GM21786 (cell line): Measurements from ENCODE around the gene TFR2.

ENCODE experiments used
- ATAC-seq: cut with Tn5 transposase; IDR thresholded peaks from one replicate; pipeline ENCODE4 v1.9.1; 2021; ENCODE audit not compliant: unreplicated experiment

Gene TFR2

DNA sequence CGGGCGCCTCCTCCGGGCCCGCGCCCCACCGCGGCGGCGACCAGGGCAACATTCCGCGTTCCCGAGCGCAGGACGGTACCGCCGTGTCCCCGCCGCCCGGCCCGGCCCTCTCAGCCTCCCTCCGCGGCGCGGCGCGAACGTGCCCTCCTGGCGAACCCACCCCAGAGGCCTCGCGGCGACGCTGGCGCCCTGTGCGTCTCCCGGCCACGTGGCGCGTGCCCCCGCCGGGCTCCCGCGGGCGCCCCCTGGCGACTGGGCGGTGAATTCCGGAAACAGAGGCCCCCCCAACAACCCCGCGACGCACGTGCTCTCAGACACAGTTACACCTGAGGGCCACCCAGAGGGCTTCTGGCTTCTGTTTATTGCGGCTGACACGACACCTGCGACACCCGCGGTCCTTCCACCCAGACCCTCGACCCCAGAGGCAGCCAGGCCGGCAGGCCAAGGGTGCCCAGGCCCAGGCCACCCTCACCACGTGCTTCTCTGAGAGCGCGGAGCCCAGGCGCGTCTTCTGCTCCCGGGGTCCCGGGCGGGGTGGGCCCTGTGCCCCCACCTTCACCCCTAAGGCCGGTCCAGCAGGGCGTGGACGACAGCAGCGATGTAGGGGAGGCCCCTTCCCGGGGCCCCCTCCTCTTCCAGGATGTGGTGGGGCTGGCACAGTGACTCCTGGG lies 67.5 kb downstream of the TFR2 start, which contains the start of gene SAP25:
TSS of gene SAP25 (minus strand) at position 210 of the 671 bp plus-strand sequence. CDS start at position 52, 158 bp downstream.
- ATAC-seq: no peak

DNA sequence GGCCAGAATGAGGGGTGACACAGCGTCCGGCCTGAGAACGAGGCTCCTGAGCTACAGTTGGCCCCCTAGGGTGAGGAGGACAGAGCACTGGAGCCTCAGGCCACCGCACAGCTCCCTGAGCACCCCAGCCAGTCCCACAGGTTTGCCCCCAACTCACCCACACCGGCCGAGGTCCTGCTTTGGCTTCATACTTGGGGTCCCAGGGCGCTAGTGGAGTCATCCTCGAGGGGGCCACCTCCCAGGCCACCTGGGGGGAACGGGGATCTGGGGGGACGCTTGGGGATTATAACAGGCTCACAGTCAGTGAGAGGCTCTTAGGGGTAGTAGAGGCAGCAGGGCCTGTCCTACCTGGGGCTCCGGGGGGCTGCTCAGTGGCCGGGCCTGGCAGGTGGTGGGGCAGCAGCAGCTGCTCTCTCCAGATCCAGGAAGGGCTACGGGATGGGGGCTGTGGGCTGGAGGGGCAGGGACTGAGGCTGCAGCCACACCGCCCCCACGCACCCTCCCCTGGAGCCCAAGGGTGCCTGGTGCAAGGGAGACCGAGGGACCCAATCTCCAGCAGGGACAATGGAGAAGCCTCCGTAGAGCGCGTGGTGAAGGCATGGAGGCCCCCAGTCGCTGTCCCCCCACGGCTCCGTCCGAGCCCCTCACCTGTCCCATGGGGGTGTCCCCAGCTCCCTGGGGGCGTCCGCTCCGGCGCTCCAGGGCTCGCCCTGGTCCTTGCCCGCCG lies 68.2 kb downstream of the TFR2 start:
- ATAC-seq: no peak

DNA sequence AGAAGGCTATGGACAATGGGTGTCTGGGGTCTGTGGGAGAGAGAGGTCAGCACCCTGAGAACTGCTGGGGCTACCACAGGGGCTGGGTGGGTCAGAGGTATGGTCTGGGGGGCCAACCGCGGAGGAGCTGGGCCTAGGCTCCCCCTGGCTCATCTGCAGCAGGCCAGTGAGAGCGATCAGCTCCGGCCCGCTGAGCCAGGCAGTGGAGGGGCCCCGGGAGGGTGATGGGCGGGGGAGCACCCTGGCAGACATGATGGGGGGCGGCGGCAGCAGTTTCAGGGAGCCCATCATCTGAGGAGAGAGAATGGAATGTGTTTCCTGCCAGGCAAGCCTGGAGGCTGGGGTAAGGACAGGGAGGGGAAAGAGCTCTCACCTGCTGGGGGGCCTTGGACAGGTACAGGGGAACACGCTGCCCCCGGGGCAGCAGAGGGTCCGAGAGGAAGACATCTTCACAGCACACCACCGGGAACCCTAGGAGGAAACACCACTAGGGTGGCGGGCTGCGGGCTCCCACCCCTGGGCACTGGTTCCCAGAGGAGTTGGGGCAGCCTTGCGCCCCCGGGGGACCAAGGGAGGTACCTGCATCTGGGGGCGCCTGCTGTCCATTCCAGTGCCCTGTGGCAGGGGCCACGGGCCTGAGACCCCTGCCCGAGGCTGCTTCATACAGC lies 68.9 kb downstream of the TFR2 start:
- ATAC-seq: no peak

DNA sequence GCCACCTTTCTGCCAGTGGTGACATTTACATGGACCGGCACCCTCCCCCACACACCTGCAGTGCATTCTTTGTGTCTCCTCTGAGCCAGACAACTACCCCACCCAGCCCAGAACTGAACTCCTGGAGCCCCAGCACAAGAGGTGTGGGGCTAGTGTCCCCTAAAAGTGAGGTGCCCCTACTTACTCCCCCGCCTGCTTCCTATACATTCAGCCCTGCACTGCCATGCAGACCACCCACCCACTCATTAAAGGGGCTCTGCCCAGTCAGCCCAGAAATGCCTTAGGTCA lies 69.6 kb downstream of the TFR2 start:
- ATAC-seq: no peak

DNA sequence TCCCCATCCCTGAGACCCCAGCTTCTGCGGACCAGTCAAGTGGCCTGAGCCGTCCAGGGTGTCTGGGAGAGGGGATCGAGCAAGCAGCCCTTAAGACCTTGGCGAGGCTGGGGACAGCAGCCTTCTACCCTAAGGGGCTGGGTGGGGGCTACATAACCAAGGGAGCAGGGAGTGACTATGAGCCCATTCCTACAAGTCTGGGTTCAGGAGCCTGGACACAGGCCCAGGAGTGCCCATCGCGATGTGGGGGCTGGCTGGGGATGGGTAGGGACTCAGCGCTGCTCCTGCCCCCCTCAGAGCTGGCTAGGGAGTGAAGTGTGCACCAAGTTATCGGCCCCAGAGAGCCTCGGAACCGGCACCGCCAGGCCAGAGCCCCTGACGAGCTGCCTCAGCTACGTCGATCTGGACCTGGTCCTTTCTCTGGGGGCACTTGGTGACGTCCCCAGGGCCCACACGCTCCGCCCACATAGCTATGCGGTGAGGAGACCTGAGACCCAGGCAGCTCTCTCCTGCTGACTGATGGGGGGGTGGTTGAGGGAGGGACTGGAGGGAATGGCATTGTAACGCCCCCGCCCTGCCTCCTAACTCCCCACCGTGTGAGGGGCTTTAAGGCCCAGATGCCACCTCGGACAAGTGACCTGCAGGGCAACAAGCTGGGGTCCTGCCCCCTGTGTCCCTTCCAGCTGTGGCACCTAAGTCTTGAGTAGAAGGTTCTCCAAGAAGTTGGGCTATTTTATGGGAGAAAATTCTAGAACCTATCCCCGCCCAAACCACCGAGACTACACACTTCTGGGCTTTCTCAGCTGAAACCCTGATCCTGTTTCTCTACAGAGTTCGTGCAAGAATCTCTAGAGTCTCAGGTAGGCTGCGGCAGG lies 70.2 kb downstream of the TFR2 start:
- ATAC-seq: no peak
